GM21529 (cell line): ENCODE results near the gene HUS1B.
A peak's percentile ranks its signal among the peaks of the same experiment; 100 is the strongest.
"Not testable (repeated sequence)": the region's sequence is repeated elsewhere in the genome, so short reads cannot be mapped to it uniquely, and the experiment has no call there.

ENCODE experiments used
- ATAC-seq: cut with Tn5 transposase; IDR thresholded peaks from one replicate; pipeline ENCODE4 v1.9.1; 2021; ENCODE audit not compliant: unreplicated experiment

Gene HUS1B

DNA sequence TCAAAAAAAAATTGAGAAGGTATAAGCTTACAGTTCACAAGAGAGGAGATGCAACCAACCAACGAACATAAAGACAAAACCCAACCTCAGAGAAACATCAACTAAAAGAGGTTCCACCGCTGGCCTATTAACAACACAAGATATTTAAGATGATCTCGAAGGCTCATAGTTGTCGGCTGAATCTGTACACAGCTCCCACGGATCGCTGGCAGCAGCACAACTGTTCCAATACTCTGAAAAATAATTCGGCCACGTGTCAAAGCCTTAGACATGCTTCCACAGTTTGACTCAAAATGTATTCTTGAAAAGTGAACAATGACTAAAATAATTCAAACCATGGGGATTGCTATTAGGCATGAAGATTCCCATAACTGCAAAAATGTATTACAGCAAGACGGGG, 22.4 kb upstream of the HUS1B start:
- no peak for ATAC-seq

DNA sequence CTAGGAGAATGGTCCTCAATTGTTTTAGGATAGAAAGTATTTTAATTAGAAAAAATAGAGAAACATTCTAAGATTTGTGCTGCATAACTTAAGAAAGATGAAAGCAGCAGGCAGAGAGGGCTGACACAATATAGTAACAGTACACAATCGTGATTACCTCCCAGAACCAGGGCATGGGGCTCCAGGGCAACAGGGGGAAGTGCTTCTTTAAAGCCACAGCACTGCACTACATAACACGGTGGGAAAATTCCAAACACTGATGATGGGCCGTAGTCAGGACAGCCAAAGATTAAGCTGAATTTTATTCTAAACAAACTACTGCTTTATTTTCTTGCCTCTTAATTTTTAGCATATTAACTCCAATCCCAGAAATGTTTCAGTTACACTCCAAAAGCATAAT, 21.6 kb upstream of the HUS1B start:
- no peak for ATAC-seq

DNA sequence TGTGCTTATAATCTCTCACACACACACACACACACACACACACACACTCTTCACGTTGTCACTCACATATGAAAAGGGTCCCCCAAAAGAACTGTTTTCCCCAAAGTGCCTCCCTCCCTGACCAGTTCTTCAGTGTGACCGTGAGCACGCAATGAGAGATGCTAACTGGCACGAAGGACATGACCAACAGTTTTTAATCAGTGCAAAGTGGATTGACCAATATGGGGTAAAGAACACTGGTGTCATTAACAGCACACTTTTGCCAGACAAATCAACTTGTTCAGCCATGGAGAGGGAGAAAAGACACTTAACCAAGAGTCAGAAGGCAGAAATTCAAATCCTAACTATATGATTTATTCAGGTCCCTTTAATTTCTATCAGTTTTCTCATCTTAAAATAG, 21.0 kb upstream of the HUS1B start:
- ATAC-seq = no peak

DNA sequence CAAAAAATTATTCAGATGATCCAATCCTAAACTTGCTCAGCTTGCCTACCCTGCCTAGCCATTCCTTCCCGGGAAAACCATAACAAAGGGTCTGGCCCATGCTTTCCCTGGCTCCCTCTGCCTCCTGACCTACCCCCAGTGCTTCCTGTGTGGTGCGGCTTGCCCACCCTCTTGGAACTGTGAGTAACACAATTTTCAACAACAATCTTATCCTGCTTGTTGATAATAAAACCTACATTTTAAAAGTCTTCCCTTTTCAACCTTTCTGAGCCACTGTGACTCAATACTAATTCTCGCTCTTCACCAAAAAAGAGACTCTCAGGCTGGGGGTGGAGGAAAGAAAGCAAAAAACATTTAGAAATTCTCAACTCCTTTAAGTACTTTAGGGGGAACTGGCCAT, 18.1 kb upstream of the HUS1B start:
- ATAC-seq = no peak

DNA sequence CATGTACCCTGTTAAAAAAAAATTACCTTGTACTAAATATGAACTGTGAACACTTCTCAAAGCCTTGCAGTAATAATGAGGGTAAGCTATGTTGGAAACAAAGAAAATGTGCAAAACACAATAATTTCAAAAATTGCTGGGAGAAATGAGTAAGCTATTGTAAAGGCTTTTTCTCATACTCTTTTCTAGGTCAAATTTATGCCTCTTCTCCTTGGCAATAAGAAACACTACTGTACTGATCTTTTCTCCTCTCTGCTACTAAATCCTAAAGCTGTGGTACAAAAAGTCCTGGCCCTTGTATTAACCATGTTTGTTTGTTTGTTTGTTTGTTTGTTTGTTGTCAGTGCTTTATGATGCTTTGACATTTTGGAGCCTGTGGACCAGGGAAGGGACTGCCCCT, 17.5 kb upstream of the HUS1B start:
- ATAC-seq = no peak

DNA sequence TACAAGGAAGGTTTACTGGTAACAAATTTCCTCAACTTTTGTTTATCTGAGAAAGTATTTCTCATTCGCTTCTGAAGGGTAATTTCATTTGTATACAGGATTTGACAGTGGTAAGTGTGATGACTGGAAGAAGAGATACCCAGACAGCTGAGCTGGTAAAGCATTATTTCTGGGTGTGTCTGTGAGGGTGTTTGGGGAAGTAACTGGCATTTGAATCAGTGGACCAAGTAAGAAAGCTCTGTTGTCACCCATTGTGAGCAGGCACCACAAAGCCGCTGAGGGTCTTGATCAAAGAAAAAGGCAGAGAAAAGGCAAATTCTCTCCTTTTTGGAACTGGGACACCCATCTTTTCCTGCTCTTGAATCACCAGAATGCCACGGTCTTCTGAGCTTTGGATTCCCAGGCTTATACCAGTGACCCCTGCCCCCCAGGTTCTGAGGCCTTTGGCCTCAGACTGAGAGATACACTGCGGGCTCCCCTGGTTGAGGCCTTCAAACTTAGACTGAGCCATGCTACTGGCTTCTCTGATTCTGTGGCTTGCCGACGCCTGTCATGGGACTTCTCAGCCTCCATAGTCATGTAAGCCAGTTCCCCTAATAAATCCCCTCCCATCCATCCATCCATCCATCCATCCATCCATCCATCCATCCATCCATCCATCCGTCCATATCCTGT, 10.5 kb upstream of the HUS1B start:
- no peak for ATAC-seq

DNA sequence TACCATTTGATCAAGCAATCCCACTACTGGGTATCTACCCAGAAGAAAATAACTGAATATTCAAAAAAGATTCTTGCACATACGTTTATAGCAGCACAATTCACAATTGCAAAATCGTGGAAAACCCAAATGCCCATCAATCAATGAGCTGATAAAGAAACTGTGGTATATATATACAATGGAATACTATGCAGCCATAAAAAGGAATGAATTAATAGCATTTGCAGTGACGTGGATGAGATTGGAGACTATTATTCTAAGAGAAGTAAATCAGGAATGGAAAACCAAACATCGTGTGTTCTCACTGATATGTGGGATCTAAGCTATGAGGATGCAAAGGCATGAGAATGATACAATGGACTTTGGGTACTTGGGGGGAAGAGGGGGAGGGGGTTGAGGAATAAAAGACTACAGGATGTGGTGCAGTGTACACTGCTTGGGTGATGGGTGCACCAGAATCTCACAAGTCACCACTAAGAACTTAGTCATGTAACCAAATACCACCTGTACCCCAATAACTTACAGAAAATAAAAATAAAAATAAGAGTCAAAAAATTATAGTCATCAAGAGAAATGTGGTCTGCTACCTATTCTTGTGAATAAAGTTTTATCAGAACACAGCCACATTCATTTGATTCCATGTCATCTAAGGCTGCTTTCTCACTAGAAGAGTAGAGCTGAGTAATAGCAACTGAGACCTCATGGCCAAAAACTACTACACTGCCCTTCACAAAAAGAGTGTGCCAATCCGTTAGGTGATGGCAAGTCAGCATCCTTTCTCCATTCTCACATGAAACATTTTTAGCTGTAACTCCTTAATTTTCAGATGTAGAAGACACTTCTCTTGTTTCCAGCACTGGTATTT, 8.7 kb upstream of the HUS1B start:
- ATAC-seq = no peak

DNA sequence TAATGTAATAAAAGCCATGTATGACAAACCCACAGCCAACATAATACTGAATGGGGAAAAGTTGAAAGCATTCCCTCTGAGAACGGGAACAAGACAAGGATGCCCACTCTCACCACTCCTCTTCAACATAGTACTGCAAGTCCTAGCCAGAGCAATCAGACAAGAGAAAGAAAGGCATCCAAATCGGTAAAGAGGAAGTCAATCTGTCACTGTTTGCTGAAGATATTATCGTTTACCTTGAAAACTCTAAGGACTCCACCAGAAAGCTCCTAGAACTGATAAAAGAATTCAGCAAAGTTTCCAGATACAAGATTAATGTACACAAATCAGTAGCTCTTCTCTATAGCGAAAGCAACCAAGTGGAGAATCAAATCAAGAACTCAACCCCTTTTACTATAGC, 6.9 kb upstream of the HUS1B start:
- not testable (repeated sequence) for ATAC-seq

DNA sequence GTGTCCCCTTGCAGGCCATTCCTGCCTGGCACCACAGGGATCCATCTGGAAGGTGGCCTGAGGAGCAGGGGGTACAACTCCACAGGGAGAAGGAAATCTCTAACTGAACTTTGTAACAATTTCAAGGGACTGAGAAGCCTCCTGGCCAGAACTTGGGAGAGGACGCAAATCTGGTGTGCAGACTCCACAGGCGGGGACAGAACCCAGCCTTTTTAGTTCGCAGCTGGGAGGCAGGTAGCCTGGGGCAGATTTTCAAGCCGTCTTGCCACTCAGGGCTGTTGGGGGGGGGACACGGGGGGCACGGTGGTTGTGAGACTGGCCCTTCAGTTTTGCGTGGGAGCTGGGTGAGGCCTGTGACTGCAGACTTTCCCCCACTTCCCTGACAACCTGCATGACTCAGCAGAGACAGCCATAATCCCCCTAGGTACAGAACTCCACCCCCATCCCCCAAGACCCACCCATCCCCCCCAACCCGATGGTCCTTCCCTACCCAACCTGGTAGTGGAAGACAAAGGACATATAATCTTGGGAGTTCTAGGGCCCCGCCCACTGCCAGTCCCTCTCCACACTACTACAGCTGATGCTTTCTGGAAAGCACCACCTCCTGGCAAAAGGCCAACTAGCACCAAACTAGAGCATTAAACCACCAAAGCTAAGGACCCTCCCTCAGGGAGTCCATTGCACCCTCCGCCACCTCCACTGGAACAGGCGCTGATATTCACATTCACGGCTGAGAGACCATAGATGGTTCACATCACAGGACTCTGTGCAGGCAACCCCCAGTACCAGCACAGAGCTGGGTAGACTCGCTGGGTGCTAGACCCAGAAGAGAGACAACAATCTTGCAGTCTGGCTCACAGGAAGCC, 3.0 kb upstream of the HUS1B start:
- no peak for ATAC-seq

DNA sequence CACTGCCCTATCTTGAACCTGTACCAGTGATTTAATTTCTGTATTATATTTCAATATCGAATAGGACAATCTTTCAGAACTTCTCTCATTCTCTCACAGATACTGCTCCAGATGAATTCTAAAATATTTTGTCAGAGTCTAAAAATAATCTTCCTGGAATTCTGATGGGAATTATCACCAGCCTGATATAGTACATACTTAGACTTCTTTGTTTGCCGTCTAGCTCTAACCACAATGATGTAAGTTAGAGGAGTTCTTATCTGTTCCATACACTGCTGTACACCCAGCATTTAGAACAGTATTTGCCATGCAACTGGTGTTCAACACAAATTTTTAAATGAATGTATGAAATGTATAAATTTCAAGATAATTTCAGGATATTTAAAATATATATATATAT, 1.3 kb upstream of the HUS1B start:
- ATAC-seq = no peak

DNA sequence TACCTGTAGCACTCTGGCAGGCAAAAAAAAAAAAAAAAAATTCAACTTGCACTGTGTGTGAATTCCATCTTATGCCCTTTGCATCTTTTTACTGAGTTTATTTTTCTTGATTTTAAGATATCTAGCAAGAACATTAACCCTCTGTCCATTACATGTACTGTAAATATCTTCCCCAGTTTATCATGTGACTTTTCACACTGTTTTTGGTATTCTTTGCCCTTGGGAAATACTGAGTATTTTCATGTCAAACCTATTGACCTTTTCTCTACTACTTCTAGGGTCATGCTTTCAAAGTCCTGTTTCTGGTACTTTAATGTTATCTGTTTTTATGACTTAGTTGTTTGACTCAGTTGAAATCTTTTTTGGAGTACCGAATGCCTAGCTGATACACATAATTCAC, 843 bp upstream of the HUS1B start:
- no peak for ATAC-seq

DNA sequence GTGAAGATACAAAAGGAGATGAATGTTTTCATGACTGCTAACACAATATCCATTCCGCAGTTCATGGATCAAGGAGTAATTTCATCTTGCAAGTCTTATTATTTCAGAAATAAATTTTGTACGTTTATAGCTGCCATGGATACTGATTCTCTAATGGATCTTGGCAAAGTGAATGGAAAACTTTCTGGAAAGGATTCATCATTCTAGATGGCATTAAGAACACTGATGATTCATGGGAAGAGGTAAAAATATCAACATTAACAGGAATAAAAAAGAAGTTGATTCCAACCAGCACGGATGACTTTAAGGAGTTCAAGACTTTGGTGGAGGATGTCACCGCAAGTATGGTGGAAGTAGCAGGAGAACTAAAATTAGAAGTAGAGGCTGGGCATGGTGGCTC, 2.8 kb downstream of the HUS1B start:
- ATAC-seq = no peak

DNA sequence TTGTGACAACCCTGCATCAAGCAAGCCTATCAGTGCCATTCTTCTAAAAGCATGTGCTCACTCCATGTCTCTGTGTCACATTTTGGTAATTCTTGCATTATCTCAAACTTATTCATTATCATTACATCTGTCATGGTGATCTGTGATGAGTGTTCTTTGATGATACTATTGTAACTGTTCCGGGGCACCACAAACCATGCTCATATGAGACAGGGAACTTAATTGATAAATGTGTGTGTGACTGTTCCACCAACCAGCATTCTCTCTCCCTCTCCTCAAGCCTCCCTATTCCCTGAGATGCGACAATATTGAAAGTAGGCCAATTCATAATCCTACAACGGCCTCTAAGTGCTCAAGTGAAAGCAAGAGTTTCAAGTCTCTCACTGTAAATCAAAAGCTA, 4.0 kb downstream of the HUS1B start:
- ATAC-seq = no peak

DNA sequence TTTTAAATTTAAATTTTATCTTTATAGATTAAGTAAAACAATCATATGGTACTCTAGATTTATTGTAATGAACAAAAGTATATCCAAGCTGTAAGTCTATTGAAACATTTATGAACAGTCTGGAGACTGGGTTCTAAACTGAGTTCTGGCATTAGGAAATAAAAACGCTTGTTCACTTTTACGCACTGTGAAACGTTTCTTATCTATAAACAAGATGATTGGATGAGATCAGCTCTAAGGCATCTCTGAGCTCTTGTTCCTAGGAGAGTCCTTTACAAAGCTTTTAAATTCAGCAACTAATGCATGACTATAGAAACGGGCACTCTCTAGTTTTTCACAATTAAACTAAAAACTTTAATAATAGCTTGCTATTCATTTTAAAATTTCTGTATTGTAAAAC, 6.8 kb downstream of the HUS1B start:
- no peak for ATAC-seq

DNA sequence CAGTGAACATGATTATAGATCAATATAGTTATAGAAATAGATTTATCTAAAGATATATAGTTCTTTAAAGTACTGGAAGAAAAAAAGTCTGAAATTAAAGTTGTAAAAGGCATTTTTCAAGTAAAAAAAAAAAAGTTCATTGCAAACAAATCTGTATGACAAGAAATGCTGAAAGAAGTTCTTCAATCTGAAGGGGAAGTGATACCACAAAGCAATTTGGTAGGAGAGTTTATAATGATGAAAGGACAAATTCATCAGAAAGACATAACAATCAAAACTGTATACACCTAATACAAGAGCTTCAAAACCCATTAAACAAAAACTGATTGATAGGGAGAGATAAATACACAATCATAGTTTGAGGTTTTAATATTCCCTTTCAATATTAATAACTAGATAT, 14.1 kb downstream of the HUS1B start:
- no peak for ATAC-seq

DNA sequence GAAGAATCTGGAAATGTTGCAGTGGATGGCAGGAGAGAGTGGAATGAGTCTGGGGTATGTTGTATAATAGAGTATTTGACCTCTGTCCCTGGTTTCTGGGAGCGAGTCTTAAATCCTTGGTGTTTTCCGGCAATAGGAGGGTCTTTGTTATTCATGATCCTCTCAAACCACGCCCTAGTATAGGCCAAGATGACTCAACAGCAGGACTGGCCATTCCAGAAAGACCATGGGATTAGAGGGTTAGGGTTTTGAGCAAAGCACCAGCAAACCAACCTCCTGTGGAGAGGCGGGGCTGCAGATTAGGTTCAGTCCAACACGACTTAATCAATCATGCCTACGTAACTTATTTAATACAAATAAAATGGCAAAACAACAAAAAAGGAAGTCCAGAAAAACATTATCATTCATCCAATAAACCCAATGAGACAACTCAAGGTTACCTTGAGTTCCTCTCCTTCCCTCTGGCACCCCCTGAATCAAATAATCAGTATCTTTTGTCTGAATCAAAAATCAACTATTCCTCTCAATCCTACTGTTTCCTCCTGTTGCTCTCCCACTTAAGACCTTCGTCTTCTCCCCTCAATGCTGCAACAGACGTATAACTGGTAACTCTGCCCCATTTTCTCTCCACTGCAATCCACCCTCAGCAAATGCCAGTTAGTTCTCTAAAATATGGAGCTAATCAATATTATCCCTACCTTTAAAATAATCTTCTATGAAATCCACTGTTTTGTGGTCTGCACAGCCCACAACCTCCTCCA, 15.5 kb downstream of the HUS1B start:
- ATAC-seq = no peak

DNA sequence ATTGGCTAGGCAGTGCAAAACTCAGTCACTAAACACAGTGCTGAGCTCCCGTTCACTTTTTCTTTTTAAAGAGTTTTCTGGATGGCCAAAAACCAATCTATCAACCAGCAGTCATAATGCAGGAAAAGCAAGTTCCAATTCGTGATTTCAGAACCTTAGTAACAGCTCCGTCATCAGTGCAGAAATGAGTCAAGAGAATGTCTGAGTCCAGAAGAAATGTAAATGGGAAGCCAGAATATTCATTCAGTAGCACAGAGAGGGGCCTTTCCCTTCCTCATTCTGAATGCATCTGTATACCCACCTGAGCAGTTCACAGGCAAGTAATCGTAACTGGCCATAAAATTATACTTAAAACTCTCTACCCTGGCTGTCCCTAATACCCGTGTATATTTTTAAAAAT, 20.4 kb downstream of the HUS1B start:
- ATAC-seq = peak; percentile 92

DNA sequence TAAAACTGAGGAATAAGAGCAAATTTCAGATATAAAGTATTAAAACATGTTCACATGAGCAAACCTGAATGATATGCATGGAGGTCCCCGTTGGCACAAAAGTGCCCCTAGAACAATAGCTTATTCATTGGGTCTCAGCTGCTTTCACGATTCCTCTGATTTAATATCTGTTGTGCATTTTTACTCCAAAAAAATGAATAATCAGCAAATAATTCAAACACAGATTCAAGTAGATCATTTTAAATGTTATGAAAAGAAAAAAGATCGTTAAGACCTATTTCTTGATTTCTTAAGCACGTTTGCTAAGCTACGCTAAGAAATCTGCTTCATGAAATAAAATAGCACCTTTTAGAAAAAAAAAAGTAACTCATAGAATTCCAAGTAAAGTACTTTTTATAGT, 21.7 kb downstream of the HUS1B start:
- no peak for ATAC-seq

DNA sequence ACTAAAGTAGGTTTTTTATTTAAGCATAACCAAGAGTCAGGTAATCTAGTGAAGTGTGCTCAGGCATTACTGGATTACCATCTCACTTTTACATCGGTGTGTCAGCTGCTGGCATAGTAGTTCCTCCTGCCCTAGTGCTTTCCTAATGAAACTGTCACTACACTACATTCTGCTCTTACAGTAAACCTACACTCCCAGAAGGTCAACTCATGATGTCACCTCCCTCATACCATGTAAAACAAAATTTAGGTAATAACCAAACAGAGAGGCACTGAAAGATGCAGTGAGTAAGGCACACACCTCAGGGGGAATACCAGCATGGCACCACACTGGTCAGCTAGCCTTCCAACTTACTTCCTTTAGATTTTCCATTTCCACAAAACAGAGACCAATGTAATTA, 23.3 kb downstream of the HUS1B start:
- no peak for ATAC-seq

DNA sequence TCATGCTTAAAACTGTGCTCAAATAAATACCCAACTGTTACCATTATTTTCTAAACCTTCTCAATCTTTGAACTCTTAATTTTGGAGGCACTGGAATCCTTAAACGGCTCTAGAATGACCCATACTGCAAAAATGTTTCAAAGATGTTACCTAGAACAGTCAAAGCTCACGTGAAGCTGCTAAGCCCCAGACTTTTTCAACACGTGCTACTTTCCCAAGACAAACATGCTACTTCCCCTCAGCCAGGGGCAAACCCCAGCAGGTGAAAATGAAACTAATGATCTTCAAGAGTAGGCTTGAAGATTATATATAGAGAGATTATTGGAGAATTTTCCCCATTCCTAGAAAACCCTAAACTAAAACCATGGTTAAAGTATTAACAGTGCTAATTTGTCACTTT, 28.1 kb downstream of the HUS1B start:
- no peak for ATAC-seq

DNA sequence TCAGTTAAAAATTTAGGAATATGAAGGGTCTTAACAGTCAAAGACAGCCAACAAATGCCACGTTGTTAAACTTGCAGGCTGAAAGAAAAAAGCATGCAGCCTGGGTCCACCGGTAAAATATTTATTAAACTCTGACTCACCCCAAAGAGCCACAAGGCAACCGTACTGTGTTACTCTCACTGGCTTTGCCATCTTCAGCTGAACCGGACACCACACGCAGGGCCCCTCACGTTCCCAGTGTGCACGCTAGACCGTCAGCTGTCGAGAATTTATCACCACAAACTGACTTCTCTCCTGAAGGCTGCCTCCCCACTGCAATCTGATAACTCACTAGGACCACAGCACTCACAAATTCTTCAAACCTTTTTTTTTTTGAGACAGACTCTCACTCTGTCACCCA, 30.7 kb downstream of the HUS1B start:
- no peak for ATAC-seq
